IMR-90 (cell line): ENCODE data around the gene S100A3.

Experiments used
- CTCF ChIP-seq: conservative IDR thresholded peaks from 2 replicates; pipeline ENCODE4 v1.5.1; 2012; ENCODE audit warnings: mild to moderate bottlenecking, low read depth, low read length, improper control_type of control experiment
- MAZ ChIP-seq: IDR thresholded peaks from 2 replicates; pipeline ENCODE4 v1.6.1; 2012; ENCODE audit warnings: low read depth, mild to moderate bottlenecking, low read length, improper control_type of control experiment, moderate library complexity, borderline replicate concordance
- POLR2A ChIP-seq: IDR thresholded peaks from 2 replicates; pipeline ENCODE4 v1.6.1; 2012; ENCODE audit warnings: mild to moderate bottlenecking, low read depth, low read length
- RCOR1 ChIP-seq: IDR thresholded peaks from 2 replicates; pipeline ENCODE4 v1.6.1; 2012; ENCODE audit warnings: mild to moderate bottlenecking, low read length, improper control_type of control experiment; ENCODE audit not compliant: insufficient replicate concordance

DNA sequence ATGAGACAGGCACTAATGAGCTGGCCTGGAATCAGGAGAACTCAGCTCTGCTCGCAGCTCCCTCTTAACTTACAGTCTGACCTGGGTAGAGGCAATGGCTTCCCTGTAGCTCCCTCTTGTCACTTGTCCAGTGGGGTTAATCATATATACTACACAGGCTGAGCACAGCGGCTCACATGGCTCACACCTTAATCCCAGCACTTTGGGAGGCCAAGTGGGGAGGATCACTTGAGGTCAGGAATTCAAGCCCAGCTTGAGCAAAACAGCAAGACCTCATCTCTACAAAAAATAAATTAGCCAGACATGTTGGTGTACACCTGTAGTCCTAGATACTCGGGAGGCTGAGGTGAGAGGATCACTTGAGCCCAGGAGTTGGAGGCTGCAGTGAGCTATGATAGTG is 17.4 kb downstream of the S100A3 start:
- no peak for TF ChIP-seq CTCF
- no peak for TF ChIP-seq MAZ
- no peak for TF ChIP-seq POLR2A
- no peak for TF ChIP-seq RCOR1
